ENCODE data around the gene SLC6A18. TPM values are rescaled to one million over a fixed set of nuclear protein-coding genes. Genes with fewer than 3 reads are reported as not detected.

Gene SLC6A18, protein sequence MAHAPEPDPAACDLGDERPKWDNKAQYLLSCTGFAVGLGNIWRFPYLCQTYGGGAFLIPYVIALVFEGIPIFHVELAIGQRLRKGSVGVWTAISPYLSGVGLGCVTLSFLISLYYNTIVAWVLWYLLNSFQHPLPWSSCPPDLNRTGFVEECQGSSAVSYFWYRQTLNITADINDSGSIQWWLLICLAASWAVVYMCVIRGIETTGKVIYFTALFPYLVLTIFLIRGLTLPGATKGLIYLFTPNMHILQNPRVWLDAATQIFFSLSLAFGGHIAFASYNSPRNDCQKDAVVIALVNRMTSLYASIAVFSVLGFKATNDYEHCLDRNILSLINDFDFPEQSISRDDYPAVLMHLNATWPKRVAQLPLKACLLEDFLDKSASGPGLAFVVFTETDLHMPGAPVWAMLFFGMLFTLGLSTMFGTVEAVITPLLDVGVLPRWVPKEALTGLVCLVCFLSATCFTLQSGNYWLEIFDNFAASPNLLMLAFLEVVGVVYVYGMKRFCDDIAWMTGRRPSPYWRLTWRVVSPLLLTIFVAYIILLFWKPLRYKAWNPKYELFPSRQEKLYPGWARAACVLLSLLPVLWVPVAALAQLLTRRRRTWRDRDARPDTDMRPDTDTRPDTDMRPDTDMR
- not detected for total RNA-seq

DNA sequence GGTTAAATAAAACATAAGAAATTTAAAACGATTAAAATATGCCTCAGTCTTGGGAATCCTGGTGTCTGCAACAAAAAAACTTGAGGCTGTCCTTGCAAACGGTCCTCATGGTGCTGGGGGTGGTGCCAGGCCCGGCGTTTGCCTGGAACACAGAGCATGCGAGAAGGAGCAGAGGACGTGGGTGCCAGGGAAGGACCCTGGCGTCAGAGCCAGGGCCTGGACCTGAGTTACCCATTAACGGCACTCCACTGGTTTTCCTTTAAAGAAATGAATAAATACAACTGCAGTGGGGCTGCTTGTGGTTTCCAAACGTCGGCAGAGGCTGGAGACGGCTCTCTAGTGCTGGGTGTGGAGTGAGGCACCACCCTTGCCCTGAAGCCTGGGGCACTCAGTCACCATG lies at the start of gene SLC6A18:
TSS of gene SLC6A18 (plus strand) at position 301 of the 400 bp plus-strand sequence. CDS start at position 398, 97 bp downstream.
- no peak for DNase-seq
- H3K9me3 Mint-ChIP-seq, result no peaks in the 10 kb centered on the region
- H3K36me3 Mint-ChIP-seq (ENCODE audit: insufficient read depth in 2 of 2), result no peaks in the 10 kb centered on the region
- H3K27ac Mint-ChIP-seq, result no peak within 1 kb of the TSS
- peaks cover 25% of the 10 kb centered on the region for H3K27me3 Mint-ChIP-seq (ENCODE audit: low read depth)
- no peak within 1 kb of the TSS for H3K4me3 Mint-ChIP-seq
- H3K4me1 Mint-ChIP-seq (ENCODE audit: low read depth), result no peaks in the 10 kb centered on the region
- no peak for ATAC-seq (replicated peaks in 1 of 2)

DNA sequence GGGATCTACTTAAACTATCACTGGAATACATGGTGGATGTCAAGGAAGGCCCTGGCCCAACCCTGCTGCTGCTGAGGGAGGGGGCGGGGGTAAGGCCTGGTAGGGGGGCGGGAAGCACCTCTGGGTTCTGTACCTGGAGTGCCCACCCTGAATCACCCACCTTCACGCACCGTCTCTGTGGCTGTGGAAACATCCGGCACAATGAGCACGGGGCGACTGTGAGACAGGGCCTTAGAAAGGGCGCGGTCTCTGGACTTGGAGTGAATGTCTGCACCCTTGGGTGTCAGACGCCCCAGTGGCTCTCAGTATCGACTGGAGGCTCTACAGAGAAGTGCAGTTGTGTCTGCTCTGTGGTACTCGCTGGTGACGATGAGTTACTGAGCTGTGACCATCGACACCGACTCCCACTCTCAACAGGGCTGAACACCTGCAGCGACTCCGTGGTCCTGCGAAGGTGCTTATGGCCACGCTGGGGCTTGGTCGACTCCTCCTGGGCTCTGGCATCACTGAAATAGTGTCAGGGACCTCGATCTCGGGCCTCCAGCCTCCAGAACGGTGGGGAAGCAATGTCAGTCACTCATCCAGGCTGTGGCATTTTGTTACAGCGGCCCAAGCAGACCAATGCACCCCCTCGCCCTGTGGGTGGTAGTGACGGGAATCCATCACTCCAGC lies 49.2 kb upstream of the SLC6A18 start:
- H3K27me3 Mint-ChIP-seq (ENCODE audit: low read depth), result no peaks in the 10 kb centered on the region
- no peaks in the 10 kb centered on the region for H3K9me3 Mint-ChIP-seq
- no peak for ATAC-seq (replicated peaks in 1 of 2)
- no peak overlapping the region for H3K4me3 Mint-ChIP-seq
- H3K27ac Mint-ChIP-seq, result no peak overlapping the region
- H3K36me3 Mint-ChIP-seq (ENCODE audit: insufficient read depth in 2 of 2), result no peaks in the 10 kb centered on the region
- H3K4me1 Mint-ChIP-seq (ENCODE audit: low read depth), result peaks cover 4% of the 10 kb centered on the region
- DNase-seq, result no peak

DNA sequence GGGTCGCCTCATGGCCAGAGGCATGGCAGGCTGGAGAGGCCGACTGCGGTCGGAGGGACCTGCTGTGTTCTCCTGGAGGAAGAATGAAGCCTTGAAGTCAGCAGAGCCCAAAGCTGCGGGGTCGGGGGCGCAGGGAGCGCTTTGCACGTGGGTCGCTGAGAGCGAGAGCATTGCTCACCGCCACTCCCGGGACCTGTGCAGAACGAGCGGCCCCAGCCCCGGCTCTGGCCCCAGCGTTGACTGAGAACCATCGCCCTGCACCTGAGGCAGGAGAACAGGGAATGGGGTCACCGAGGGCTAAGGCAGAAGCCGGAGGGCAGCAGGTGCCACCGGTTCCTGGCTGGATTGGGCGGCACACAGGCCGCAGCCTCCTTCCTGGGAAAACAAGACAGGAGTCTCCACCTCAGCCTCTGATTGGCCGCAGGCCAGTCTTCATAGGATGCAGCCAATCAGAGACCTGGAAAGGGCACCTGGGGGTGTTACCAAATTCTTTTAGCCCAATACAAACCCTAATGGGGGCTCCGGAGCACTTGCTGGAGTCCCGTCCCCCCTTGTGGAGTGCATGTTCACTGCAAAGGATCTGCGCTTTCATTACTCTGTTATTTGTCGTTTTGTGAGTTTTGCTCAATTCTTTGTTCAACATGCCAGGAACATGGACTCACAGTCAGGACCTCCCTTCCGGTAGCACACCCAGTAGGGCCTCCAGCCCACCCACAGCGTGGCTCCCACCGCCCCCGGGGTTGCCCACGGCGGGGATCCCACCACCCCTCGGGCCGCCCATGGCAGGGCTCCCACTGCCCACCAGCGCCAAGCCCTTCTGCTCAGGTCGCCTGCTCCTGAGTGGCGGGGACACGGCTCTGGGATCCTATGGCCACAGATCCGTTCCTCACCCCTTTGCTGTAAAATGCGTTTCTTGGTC lies 48.4 kb upstream of the SLC6A18 start:
- Mint-ChIP-seq H3K4me1 (ENCODE audit: low read depth) (peaks cover 4% of the 10 kb centered on the region), H3K9me3 (no peaks in the 10 kb centered on the region), H3K36me3 (ENCODE audit: insufficient read depth in 2 of 2) (no peaks in the 10 kb centered on the region), H3K4me3 (no peak overlapping the region), H3K27ac (no peak overlapping the region), H3K27me3 (ENCODE audit: low read depth) (no peaks in the 10 kb centered on the region)
- ATAC-seq (replicated peaks in 1 of 2) (no peak), DNase-seq (no peak)

DNA sequence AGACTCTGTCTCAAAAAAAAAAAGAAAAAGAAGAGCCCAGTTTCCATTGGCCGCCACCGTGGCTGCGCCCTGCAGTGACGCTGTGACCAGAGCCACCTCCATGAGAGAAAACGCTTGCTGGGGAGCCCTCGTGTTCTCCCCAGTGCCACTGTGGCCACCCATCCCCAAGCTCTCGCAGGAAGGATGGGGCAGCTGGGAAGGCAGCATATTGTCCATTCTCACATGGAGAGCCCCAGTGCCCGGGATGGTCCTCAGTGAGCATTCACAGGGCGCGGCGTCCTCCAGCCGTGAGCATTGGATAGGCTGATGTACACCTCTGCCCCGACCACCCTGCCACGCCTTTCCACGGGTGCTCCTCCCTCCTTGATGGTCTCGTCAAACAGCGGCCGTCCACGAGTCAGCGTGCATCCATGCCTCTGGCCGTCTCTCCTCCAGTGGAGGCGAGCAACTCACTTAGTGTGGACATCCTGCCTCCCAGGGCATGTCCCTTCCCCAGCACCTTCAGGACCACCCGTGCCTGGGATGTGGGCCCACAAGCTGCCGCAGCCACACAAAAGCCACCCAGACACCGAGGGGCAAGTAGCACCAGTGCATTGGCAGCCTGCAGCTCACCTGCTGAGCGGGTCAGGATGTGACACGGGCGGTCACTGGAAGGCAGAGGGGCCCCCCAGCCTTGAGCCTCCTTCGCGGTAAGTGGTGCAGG lies 47.2 kb upstream of the SLC6A18 start:
- Mint-ChIP-seq H3K36me3 (ENCODE audit: insufficient read depth in 2 of 2) (no peaks in the 10 kb centered on the region), H3K27me3 (ENCODE audit: low read depth) (no peaks in the 10 kb centered on the region), H3K4me3 (no peak overlapping the region), H3K27ac (no peak overlapping the region), H3K9me3 (no peaks in the 10 kb centered on the region), H3K4me1 (ENCODE audit: low read depth) (peaks cover 4% of the 10 kb centered on the region)
- ATAC-seq (replicated peaks in 1 of 2) (no peak), DNase-seq (no peak)

DNA sequence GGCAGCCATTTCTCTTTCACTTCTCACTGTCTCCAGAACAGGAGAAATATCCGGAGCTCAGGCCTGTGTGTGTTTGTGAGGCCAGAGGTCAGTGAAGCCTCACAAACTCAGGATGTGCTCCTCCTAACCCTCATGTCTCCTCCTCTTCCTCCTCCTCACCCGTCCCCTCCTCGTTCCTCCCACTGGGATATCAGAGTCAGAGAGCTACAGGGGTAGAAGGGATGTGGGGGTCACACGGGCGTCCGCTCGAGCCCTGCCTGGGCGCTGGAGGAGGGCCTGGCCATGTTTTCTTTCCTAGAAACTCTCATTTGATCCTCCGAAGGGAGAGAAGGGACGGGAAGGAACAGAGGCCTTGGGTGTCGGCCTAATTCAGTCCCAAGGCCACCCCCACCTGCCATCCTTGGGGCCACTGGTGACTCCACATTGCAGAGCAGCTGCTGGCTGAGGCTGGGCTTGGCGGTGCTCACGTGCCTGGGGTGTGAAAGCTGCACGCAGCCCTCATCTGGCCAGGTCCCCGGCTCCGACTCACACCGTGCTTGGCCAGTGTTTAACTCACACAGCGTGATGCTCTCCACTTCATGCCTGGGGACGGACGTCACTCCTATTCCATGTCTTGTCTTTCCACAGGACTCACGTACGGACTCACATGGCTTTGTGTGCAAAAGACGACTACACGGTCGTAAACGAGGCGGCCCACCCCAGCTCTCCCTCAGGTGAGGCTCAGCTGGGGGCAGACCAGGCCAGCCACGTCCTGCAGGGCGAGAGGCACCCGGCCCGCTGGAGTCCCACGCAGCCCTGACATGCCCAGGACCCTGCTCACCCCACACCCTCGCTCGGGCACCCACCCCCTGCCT lies 46.4 kb upstream of the SLC6A18 start:
- DNase-seq (no peak), ATAC-seq (replicated peaks in 1 of 2) (no peak)
- Mint-ChIP-seq H3K4me3 (no peak overlapping the region), H3K27ac (no peak overlapping the region), H3K36me3 (ENCODE audit: insufficient read depth in 2 of 2) (no peaks in the 10 kb centered on the region), H3K27me3 (ENCODE audit: low read depth) (no peaks in the 10 kb centered on the region), H3K9me3 (no peaks in the 10 kb centered on the region), H3K4me1 (ENCODE audit: low read depth) (no peaks in the 10 kb centered on the region)

DNA sequence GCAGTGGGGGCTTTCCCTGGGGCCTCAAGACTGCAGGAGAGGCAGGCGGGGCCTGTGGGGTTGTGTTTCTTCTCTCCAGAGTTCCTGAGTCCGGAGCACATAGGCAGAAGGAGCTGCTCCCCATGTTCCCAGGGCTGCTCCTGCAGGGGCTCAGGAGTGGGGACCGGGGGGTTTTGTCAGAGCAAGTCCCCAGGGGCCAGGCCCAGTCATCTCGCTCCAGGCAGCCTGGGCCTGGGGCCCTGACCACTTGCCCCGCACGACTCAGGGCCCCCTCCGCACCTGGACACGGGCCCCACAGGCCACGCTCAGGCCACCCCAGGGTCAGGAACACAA lies 45.8 kb upstream of the SLC6A18 start:
- Mint-ChIP-seq H3K36me3 (ENCODE audit: insufficient read depth in 2 of 2) (no peaks in the 10 kb centered on the region), H3K4me1 (ENCODE audit: low read depth) (no peaks in the 10 kb centered on the region), H3K9me3 (no peaks in the 10 kb centered on the region), H3K4me3 (no peak overlapping the region), H3K27me3 (ENCODE audit: low read depth) (no peaks in the 10 kb centered on the region), H3K27ac (no peak overlapping the region)
- ATAC-seq (replicated peaks in 1 of 2), result no peak
- DNase-seq, result no peak

DNA sequence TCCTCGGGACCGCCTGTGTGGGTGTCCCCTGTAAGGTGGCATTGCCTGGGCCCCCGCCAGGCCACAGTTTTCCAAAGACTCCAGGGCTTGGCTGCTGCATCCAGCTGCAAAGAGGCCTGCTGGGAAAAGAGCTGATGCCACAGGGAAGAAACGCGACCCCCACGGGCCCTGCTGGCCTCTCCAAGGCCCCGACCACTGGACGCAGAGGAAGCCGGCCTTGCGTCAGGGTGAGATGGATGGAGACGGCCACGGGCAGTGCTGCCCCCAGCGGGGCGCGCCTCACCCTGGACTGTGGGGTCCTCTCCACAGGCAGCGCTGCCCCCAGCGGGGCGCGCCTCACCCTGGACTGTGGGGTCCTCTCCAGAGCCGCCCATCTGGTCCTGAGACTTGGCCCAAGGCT lies 45.1 kb upstream of the SLC6A18 start:
- Mint-ChIP-seq H3K27me3 (ENCODE audit: low read depth) (no peaks in the 10 kb centered on the region), H3K36me3 (ENCODE audit: insufficient read depth in 2 of 2) (no peaks in the 10 kb centered on the region), H3K4me3 (no peak overlapping the region), H3K9me3 (no peaks in the 10 kb centered on the region), H3K27ac (no peak overlapping the region), H3K4me1 (ENCODE audit: low read depth) (no peaks in the 10 kb centered on the region)
- DNase-seq, result no peak
- no peak for ATAC-seq (replicated peaks in 1 of 2)

DNA sequence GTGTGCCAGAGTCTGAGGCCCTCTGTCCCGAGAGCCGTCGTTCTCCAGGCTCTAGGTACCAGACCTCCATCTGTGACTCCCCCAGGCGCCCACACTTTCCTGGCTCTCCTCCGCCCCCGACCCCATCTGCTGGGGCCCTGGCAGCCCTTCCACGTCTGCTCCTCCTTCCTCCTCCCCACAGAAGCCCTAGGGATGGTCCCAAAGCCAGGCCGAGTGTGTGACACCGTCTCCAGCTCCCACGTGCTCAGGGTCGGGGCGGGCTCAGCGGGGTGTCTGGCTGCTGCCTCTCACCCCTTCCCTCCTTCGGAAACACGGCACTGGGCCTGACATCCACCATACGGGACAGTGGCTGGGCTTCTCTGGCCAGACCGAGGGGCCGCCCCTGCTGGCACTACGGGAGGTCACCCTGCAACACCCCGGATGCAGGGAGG lies 44.3 kb upstream of the SLC6A18 start:
- Mint-ChIP-seq H3K36me3 (ENCODE audit: insufficient read depth in 2 of 2) (no peaks in the 10 kb centered on the region), H3K9me3 (no peaks in the 10 kb centered on the region), H3K4me1 (ENCODE audit: low read depth) (no peaks in the 10 kb centered on the region), H3K4me3 (no peak overlapping the region), H3K27ac (no peak overlapping the region), H3K27me3 (ENCODE audit: low read depth) (no peaks in the 10 kb centered on the region)
- no peak for ATAC-seq (replicated peaks in 1 of 2)
- DNase-seq, result no peak

DNA sequence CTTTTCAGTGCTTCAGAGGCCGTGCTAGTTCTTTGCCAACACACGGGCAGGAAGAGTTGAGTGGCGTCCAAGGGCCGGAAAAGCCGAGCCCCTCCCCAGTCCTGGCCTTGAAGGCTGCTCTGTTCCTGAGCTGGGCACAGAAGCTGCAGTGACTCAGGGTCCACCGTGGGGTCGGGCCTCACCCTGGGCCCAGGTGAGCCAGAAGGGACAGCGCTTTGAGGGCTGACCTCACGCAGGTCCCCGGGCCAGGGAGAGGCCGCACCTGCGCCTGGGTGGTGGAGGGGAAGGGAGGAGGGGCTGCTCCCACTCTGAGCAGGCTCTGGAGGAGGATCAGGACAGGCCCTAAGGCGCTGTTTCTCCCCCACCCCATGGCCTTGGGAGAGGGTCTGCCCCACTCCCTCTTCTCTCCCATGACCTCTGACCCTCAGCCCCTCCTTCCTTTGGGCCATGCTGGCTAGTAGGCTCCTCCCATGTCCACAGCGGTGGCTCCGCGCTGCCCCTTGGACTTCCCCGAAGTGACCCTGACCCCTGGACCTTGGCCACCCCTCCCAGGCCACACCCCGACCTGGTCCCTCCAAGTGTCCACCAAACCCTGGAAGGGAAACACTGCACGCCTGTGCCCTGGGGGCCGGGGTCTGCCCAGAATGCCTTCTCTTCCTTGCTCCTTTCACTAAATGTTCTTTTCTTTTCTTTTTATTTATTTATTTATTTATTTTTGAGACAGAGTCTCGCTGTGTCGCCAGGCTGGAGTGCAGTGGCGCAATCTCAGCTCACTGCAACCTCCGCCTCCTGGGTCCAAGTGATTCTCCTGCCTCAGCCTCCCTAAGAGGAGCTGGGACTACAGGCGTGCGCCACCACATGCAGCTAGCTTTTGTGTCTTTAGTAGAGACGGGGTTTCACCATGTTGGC lies 43.5 kb upstream of the SLC6A18 start:
- Mint-ChIP-seq H3K4me3 (no peak overlapping the region), H3K9me3 (no peaks in the 10 kb centered on the region), H3K4me1 (ENCODE audit: low read depth) (no peaks in the 10 kb centered on the region), H3K27me3 (ENCODE audit: low read depth) (no peaks in the 10 kb centered on the region), H3K27ac (no peak overlapping the region), H3K36me3 (ENCODE audit: insufficient read depth in 2 of 2) (no peaks in the 10 kb centered on the region)
- DNase-seq (no peak), ATAC-seq (replicated peaks in 1 of 2) (no peak)

DNA sequence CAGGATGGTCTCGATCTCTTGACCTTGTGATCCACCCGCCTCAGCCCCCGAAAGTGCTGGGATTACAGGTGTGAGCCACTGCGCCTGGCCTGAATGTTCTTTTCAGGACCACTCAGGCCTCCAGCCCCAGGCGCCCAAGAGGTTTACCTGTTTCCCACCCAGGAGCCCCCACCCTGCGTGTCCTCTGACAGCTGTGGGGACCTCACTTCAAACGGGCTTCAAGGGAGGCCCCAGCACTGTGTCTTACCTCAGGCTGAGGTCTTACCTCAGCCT lies 42.9 kb upstream of the SLC6A18 start:
- H3K4me1 Mint-ChIP-seq (ENCODE audit: low read depth), result no peaks in the 10 kb centered on the region
- DNase-seq (no peak), ATAC-seq (replicated peaks in 1 of 2) (no peak)
- H3K36me3 Mint-ChIP-seq (ENCODE audit: insufficient read depth in 2 of 2), result no peaks in the 10 kb centered on the region
- no peak overlapping the region for H3K4me3 Mint-ChIP-seq
- H3K9me3 Mint-ChIP-seq, result no peaks in the 10 kb centered on the region
- no peak overlapping the region for H3K27ac Mint-ChIP-seq
- no peaks in the 10 kb centered on the region for H3K27me3 Mint-ChIP-seq (ENCODE audit: low read depth)

DNA sequence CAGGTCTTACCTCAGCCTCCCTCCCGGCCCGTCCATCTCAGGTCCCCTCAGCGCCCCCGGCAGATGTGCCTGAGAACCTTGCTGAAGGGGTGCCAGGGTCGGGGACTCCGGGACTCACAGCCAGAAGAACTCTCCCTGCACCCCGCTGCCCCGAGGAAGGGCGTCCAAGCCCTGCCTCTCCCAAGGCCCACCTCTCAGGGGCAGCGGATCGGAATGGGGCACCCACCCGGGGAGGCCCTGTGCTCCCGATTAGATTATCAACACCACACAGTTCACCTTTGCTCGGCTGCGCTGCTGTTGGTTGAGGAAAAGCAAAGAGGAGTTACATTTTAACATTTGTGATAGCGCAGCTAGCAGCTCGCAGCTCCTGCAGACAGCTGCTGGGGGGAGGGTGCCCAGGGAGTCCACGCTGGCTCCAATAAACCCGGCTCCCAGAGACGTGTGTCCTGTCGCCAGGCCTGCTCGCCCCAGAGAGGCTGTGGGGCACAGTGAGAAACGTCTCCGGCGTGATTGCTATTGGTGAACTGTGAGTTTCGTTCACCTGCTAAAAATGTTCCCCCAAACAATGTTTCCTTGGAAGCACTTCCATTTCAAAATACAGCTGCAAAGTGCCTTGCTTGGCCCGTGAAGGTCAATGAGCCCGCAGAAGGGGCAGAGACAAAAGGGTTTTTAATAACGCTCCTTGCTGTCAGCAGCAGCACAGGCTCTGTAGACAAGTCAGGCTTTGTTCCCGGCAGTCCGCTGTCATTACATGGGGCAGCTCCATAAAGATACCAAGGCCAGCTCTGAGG lies 42.4 kb upstream of the SLC6A18 start:
- Mint-ChIP-seq H3K4me3 (no peak overlapping the region), H3K27me3 (ENCODE audit: low read depth) (no peaks in the 10 kb centered on the region), H3K9me3 (no peaks in the 10 kb centered on the region), H3K36me3 (ENCODE audit: insufficient read depth in 2 of 2) (no peaks in the 10 kb centered on the region), H3K27ac (no peak overlapping the region), H3K4me1 (ENCODE audit: low read depth) (no peaks in the 10 kb centered on the region)
- DNase-seq (no peak), ATAC-seq (replicated peaks in 1 of 2) (no peak)

Measured in activated T-cell treated with anti-CD3 and anti-CD28 coated beads, Interleukin-2, amount 50 U/mL, for 72 hours (primary cell).